SK-N-MC (cell line): ENCODE data around the gene BBS1.

Experiments used
- EZH2 ChIP-seq: fragments of 200-600 bp; sonication (generic); IDR thresholded peaks from one replicate; pipeline ENCODE4 v1.6.1; 2017; ENCODE audit warnings: antibody characterized with exemption
- FOXP2 ChIP-seq: optimal IDR thresholded peaks from 2 replicates; pipeline ENCODE3; 2011; ENCODE audit warnings: mild to moderate bottlenecking, moderate library complexity; ENCODE audit not compliant: insufficient read depth; ENCODE audit errors: extremely low read length, control extremely low read depth
- POLR2AphosphoS5 ChIP-seq: IDR thresholded peaks from 2 replicates; pipeline ENCODE4 v1.6.1; 2012; ENCODE audit warnings: mild to moderate bottlenecking, low read depth, low read length, borderline replicate concordance

GRCh38 chr11:66581261-66581660, 70.8 kb downstream of the BBS1 start:
- TF ChIP-seq POLR2AphosphoS5 (no peak), EZH2 (no peak), FOXP2 (no peak)
